ENCODE results near the gene GGACT.

The GGACT gene

GRCh38 chr13:100546713-100547405 lies 41.7 kb downstream of the GGACT start:
- DNase-seq: no peak

- DNase-seq: no peak
Observed at GRCh38 chr13:100545684-100546061, 42.9 kb downstream of the GGACT start.

GRCh38 chr13:100544866-100545683 lies 43.5 kb downstream of the GGACT start:
- no peak for DNase-seq

DNA sequence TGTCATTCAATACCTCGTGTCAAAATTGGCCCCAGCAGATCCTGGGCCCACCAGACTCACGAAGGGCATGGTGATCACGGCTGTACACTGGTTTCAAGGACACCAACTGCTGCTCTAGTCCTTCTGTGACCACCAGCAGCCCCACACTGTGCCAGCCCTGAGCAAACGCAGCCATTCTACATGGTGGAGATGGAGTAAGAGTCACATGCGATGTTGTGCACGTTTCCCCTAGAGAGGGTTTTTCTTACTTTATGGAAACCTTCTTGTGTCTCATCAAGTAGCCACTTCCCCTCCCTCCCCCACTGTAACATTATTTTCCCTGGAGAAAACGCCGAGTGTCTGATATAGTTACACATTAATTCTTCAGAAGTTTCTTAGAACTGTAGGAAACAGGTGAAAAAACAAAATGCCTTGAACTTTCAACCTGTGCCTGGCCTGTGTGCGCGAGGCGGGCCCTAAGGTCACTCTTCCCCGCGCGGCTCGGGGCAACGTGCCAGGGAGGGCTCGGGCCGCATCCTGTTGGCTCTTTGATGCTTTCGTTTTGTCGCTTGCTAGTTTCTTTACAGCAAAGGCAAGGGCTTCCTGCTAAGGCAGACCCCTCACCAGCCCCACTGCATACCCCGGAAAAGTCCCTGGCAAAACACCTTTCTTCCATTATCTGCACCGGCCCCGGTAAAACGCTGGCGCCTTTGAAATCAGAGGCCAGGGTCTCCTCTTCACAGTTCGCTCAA lies 44.6 kb downstream of the GGACT start:
- DNase-seq: no peak

DNA sequence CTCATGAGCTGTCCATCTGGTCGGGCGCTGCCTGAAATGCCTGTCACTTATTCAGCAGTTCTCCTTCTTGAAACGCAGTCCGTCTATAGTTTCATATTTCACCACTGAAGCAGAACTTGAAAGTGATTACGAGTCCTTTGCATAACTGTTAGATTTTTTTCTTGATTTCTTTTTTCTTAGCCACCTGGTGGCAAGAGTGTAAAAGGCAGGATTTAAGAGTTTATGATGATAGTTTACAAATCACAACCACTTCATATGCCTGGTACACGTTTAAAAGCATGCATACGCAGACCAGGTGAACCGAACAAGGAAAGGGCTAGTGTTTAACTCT lies 45.8 kb downstream of the GGACT start:
- DNase-seq: peak; percentile 48

- DNase-seq: no peak
Observed at GRCh38 chr13:100541897-100542825, 46.4 kb downstream of the GGACT start.

DNA sequence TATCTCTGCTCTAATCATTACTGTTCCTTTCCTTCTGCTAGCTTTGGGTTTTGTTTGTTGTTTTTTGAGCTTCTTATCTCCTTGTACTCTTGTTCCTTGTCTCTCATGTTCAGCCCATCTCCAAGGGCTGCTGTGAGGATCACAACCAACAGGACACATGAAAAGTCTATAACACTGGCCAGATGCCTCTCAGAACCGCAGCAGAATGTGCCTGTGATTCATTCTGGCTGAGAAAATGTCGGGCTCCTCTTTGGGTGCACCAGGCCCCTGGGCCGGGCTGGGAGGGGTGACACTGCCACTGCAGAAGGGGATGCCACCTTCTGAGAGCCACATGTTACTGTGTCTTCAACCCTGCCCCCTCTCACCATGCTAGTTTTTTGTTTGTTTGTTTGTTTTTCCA lies 48.0 kb downstream of the GGACT start:
- DNase-seq: no peak

- DNase-seq: no peak
Observed at GRCh38 chr13:100537951-100538462, 50.6 kb downstream of the GGACT start.

- no peak for DNase-seq
Observed at GRCh38 chr13:100537486-100537885, 51.1 kb downstream of the GGACT start.

GRCh38 chr13:100536643-100537180 lies 51.9 kb downstream of the GGACT start:
- no peak for DNase-seq

DNA sequence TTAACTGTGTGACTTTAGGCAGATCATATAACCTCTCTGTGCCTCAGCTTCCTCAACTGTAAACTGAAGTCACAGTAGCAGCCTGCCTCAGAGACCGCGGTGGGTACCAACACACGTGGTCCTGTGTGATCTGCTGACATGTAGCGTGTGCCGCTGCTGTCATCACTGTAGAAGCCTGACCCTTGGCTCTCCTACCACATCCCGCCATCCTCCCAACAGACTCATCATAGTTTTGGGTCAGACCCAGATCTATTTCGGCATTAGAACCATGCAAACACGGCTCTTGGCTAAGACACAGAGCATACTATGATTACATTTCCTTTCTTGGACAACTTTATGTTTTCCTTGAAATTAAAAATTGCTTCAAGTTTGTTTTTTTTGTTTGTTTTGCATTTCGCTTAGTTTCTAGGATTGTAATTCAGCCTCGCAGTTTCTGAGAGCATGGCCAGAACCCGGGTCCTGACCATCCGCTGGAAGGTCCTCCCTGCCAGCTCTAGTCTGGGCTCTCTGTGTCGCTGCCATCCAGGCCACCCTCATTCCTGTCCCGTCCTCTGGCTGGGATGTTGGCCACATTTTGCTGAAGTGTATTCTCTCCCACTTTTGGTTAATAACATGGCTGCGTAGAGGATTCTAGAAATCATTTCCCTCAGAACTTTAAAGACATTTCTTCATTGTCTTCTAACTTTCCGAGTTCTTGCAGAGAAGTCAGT lies 53.0 kb downstream of the GGACT start:
- DNase-seq: no peak

DNA sequence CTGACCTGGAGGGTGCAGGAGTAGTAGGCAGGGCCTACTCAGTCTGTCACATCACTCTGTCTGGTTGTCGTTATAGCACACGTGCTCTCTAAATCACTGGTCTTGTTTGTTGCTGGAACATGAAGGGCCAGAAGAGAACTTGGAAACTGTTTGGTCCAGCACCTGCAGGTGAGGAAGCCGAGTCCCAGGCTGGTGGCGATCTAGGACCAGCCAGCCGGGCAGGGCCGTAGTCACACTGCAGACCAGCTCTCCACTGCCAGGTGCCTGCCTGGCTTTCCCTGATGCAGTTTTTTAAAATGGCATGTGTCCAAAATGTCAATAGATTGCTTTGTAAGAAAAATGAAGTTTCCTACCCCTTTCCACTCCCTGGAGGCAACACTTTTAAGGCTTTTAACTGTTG lies 53.7 kb downstream of the GGACT start:
- DNase-seq: no peak

- no peak for DNase-seq
Observed at GRCh38 chr13:100534147-100534843, 54.3 kb downstream of the GGACT start.

DNA sequence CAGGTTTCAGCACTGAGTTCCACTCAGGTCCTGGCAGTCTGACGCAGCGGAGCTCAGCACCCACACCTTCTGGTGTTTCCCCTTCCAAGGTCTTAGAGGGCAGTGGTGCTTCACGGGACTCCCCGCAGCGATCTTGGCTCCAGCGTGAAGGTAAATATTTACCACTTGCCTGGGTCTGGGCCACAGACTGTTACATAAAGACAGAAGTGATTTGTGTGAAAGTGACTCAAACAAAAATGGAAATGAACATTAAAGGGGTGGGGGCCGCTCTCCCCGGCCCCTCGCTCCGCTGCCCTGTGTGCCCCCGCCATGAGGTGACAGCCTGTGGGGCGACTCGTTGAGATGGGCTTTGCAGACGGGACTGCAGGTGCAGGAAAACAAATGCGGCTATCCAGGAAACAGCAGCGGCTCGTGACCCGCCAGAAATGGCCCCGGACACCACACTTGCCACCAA lies 55.0 kb downstream of the GGACT start:
- no peak for DNase-seq

GRCh38 chr13:100532836-100533435 lies 55.7 kb downstream of the GGACT start:
- DNase-seq: no peak

- no peak for DNase-seq
Observed at GRCh38 chr13:100532090-100532766, 56.4 kb downstream of the GGACT start.

DNA sequence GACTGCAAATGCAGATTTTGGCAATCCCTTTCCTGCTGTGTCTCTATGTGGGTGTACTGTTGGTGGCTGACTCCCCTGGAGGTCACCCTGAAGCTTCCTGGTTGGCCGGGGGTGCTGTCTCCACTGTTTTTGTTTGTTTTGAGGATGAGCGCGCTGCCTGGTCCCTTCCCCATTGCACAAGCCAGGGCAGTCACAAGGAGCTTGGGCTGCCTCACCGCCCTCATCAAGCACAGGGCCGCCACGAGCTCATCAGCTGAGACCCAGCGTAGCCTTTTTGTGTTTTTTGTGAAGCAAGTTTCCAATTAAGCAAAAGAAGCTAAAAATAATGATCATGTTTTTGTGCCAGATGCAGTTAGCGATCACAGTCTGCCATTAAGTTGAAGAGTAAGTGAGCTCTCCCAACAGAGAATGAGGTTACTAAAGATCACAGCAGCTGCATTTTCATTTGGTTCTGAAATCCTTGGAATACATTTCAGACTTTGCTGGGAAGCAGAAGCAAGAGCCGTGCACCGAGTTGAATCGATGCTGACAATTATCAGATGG lies 57.8 kb downstream of the GGACT start:
- no peak for DNase-seq

DNA sequence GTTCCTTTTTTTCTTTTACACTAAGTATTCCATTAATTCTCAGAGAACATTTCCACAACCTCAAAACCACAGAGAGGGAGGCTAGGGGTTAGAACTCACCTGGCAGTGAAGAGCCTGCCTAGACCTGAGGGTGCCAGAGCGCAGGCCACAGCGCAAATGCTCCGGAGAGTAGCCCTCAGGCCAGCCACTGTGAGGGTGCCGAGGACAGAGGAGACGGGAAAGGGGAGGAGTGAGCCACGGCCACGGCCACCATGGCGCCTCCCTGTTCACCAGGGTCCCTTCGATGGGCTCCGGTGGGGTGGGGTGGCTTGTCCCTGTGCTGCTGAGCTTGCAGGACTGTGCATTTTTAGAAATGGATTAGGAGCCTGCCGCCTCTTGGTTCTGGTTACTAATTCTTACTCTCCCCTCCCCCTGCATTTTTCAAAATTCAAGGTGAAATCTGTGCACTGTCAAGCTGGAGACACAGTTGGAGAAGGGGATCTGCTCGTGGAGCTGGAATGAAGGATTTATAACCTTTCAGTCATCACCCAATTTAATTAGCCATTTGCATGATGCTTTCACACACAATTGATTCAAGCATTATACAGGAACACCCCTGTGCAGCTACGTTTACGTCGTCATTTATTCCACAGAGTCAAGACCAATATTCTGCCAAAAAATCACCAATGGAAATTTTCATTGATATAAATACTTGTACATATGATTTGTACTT lies 58.8 kb downstream of the GGACT start:
- DNase-seq: no peak

GRCh38 chr13:100528820-100529219 lies 59.8 kb downstream of the GGACT start:
- no peak for DNase-seq
